ENCODE measurements around the gene CAB39. TPM values are rescaled to one million over a fixed set of nuclear protein-coding genes. Genes with fewer than 3 reads are reported as not detected.

Gene CAB39
- polyA plus RNA-seq, 1 donor from 2014 or later = 118 TPM

- H3K9me2 ChIP-seq (ENCODE audit: insufficient read depth, low read length) = no peaks in the 10 kb centered on the region
- H4K20me1 ChIP-seq (ENCODE audit: insufficient read depth) = no peaks in the 10 kb centered on the region
- H3K9ac ChIP-seq (ENCODE audit: low read length) = no peak overlapping the region
- H3K36me3 ChIP-seq (ENCODE audit: insufficient read depth, low read length) = no peaks in the 10 kb centered on the region
- no peak overlapping the region for H2AFZ ChIP-seq (ENCODE audit: low read depth, low read length)
- H3F3A ChIP-seq (ENCODE audit: insufficient read depth, low read length, poor library complexity, severe bottlenecking) = no peaks in the 10 kb centered on the region
- H3K4me2 ChIP-seq (ENCODE audit: low read length) = no peak overlapping the region
- TF ChIP-seq RAD21 (conservative IDR thresholded peaks at IDR 0.05) (no peak), POLR2AphosphoS5 (IDR thresholded peaks at IDR 0.05) (no peak), MXI1 (conservative IDR thresholded peaks at IDR 0.05; ENCODE audit: poor library complexity, severe bottlenecking) (no peak), TAF1 (IDR thresholded peaks at IDR 0.05; ENCODE audit: low read depth) (no peak), EZH2 (IDR thresholded peaks at IDR 0.05; ENCODE audit: borderline replicate concordance, insufficient read depth, low read length, poor library complexity, severe bottlenecking) (no peak), SMC3 (conservative IDR thresholded peaks at IDR 0.05; ENCODE audit: poor library complexity) (no peak), EP300 (conservative IDR thresholded peaks at IDR 0.05; ENCODE audit: poor library complexity, severe bottlenecking) (no peak), CTCF (IDR thresholded peaks at IDR 0.05; ENCODE audit: poor library complexity, severe bottlenecking) (no peak), REST (IDR thresholded peaks at IDR 0.05; ENCODE audit: borderline replicate concordance) (no peak)
- no peak overlapping the region for H3K4me3 ChIP-seq (ENCODE audit: low read length)
- no peaks in the 10 kb centered on the region for H3K9me3 ChIP-seq (ENCODE audit: low read length)
- no peak overlapping the region for H3K27ac ChIP-seq (ENCODE audit: low read length)
- no peaks in the 10 kb centered on the region for H3K79me2 ChIP-seq (replicated peaks; ENCODE audit: insufficient read depth, low read length)
- no peaks in the 10 kb centered on the region for H3K27me3 ChIP-seq (ENCODE audit: insufficient read depth, low read depth, low read length)
These were observed 112.7 kb downstream of the CAB39 start for GRCh38 chr2:230825354-230825753.

- H3K27ac ChIP-seq (ENCODE audit: low read length) = no peak overlapping the region
- no peaks in the 10 kb centered on the region for H3K9me2 ChIP-seq (ENCODE audit: insufficient read depth, low read length)
- no peak overlapping the region for H3K4me3 ChIP-seq (ENCODE audit: low read length)
- no peaks in the 10 kb centered on the region for H3K27me3 ChIP-seq (ENCODE audit: insufficient read depth, low read depth, low read length)
- H2AFZ ChIP-seq (ENCODE audit: low read depth, low read length) = no peak overlapping the region
- H4K20me1 ChIP-seq (ENCODE audit: insufficient read depth) = no peaks in the 10 kb centered on the region
- H3K36me3 ChIP-seq (ENCODE audit: insufficient read depth, low read length) = no peaks in the 10 kb centered on the region
- H3K9ac ChIP-seq (ENCODE audit: low read length) = no peak overlapping the region
- no peaks in the 10 kb centered on the region for H3F3A ChIP-seq (ENCODE audit: insufficient read depth, low read length, poor library complexity, severe bottlenecking)
- H3K4me2 ChIP-seq (ENCODE audit: low read length) = no peak overlapping the region
- H3K79me2 ChIP-seq (replicated peaks; ENCODE audit: insufficient read depth, low read length) = no peaks in the 10 kb centered on the region
- H3K9me3 ChIP-seq (ENCODE audit: low read length) = no peaks in the 10 kb centered on the region
- no peak for TF ChIP-seq EZH2 (IDR thresholded peaks at IDR 0.05; ENCODE audit: borderline replicate concordance, insufficient read depth, low read length, poor library complexity, severe bottlenecking)
- TF ChIP-seq EP300 (conservative IDR thresholded peaks at IDR 0.05; ENCODE audit: poor library complexity, severe bottlenecking) = no peak
- TF ChIP-seq MXI1 (conservative IDR thresholded peaks at IDR 0.05; ENCODE audit: poor library complexity, severe bottlenecking) = no peak
- no peak for TF ChIP-seq POLR2AphosphoS5 (IDR thresholded peaks at IDR 0.05)
- TF ChIP-seq REST (IDR thresholded peaks at IDR 0.05; ENCODE audit: borderline replicate concordance) = no peak
- no peak for TF ChIP-seq RAD21 (conservative IDR thresholded peaks at IDR 0.05)
- no peak for TF ChIP-seq TAF1 (IDR thresholded peaks at IDR 0.05; ENCODE audit: low read depth)
- TF ChIP-seq CTCF (IDR thresholded peaks at IDR 0.05; ENCODE audit: poor library complexity, severe bottlenecking) = no peak
- TF ChIP-seq SMC3 (conservative IDR thresholded peaks at IDR 0.05; ENCODE audit: poor library complexity) = no peak
These were observed 115.2 kb downstream of the CAB39 start for GRCh38 chr2:230827774-230828271.

Data from neural cell (in vitro differentiated cells).